OCI-LY3 (cell line): ENCODE measurements around the gene FTO.

ENCODE experiments used
- H2AFZ ChIP-seq: fragments of 200-600, 300-600 bp; shearing (Covaris generic); 2 replicates; pipeline ENCODE4 v1.6.0; 2014; ENCODE audit warnings: antibody characterized with exemption, low read depth, low read length
- H3K27ac ChIP-seq: fragments of 200-600, 300-600 bp; sonication (generic); 2 replicates; pipeline ENCODE4 v1.5.1; 2014; ENCODE audit warnings: mild to moderate bottlenecking, low read length, moderate library complexity, mixed read lengths
- H3K27me3 ChIP-seq: fragments of 200-600, 300-600 bp; sonication (generic); 2 replicates; pipeline ENCODE4 v1.6.1; 2014; ENCODE audit warnings: low read depth, low read length, mixed read lengths
- H3K36me3 ChIP-seq: fragments of 200-600, 300-600 bp; sonication (generic); replicated peaks from 2 replicates; pipeline ENCODE3; 2014; ENCODE audit warnings: low read depth, low read length, mixed read lengths
- H3K4me1 ChIP-seq: fragments of 300-600, 200-600 bp; sonication (generic); 2 replicates; pipeline ENCODE4 v1.6.1; 2014; ENCODE audit warnings: low read length, mixed read lengths
- H3K4me2 ChIP-seq: fragments of 200-600, 300-600 bp; sonication (generic); 2 replicates; pipeline ENCODE4 v1.6.1; 2014; ENCODE audit warnings: low read length, mixed read lengths
- H3K4me3 ChIP-seq: fragments of 300-600, 200-600 bp; sonication (generic); 2 replicates; pipeline ENCODE4 v1.5.1; 2014; ENCODE audit warnings: antibody characterized with exemption, mild to moderate bottlenecking, low read length, moderate library complexity
- H3K79me2 ChIP-seq: fragments of 300-600, 200-600 bp; shearing (Covaris generic); 2 replicates; pipeline ENCODE4 v1.6.1; 2014; ENCODE audit warnings: mild to moderate bottlenecking, low read length, mixed read lengths
- H3K9ac ChIP-seq: fragments of 300-600, 200-600 bp; shearing (Covaris generic); 2 replicates; pipeline ENCODE4 v1.6.0; 2014; ENCODE audit warnings: mild to moderate bottlenecking, low read length, moderate library complexity
- H3K9me3 ChIP-seq: fragments of 200-600, 300-600 bp; shearing (Covaris generic); 2 replicates; pipeline ENCODE4 v1.6.1; 2014; ENCODE audit warnings: low read length, mixed read lengths; ENCODE audit not compliant: insufficient read depth
- H4K20me1 ChIP-seq: fragments of 200-600, 300-600 bp; sonication (generic); 2 replicates; pipeline ENCODE4 v1.6.1; 2016; ENCODE audit warnings: low read length, mixed read lengths; ENCODE audit not compliant: insufficient read depth
- EZH2phosphoT487 ChIP-seq: fragments of 200-600 bp; shearing (Covaris generic); IDR thresholded peaks from 2 replicates; pipeline ENCODE4 v1.6.1; 2018; ENCODE audit warnings: antibody characterized with exemption, mixed run types, low read depth
- TF ChIP-seq, protein P1 (sequence below): fragments of 200-600, 300-600 bp; sonication (generic); IDR thresholded peaks from 2 replicates; pipeline ENCODE4 v1.5.1; 2014; ENCODE audit warnings: antibody characterized with exemption, low read length, low read depth

FTO gene

DNA sequence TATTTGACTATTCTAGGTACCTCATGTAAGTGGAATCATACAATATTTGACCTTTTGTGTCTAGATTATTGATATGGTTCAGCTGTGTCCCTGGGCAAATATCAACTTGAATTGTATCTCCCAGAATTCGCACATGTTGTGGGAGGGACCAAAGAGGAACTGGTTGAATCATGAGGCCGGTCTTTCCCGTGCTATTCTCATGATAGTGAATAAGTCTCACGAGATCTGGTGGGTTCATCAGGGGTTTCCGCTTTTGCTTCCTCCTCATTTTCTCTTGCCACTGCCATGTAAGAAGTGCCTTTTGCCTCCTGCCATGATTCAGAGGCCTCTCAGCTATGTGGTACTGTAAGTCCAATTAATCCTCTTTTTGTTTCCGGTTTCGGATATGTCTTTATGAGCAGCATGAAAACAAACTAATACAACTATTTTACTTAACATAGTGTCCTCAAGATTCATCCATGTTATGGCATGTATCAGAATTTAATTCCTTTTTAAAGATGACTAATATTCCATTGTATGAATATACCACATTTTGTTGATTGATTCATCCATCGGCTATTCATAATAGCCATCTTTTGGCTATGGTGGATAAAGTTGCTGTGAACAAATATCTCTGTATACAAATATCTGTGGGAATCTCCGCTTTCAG is 129.1 kb downstream of the FTO start:
- H3K36me3 ChIP-seq: no peaks in the 10 kb centered on the region
- H3K9ac ChIP-seq: no peak overlapping the region
- no peak overlapping the region for H2AFZ ChIP-seq
- H3K4me2 ChIP-seq: no peak overlapping the region
- H3K9me3 ChIP-seq: no peaks in the 10 kb centered on the region
- H4K20me1 ChIP-seq: no peaks in the 10 kb centered on the region
- no peaks in the 10 kb centered on the region for H3K27me3 ChIP-seq
- TF ChIP-seq EZH2phosphoT487: no peak
- TF ChIP-seq, protein P1, sequence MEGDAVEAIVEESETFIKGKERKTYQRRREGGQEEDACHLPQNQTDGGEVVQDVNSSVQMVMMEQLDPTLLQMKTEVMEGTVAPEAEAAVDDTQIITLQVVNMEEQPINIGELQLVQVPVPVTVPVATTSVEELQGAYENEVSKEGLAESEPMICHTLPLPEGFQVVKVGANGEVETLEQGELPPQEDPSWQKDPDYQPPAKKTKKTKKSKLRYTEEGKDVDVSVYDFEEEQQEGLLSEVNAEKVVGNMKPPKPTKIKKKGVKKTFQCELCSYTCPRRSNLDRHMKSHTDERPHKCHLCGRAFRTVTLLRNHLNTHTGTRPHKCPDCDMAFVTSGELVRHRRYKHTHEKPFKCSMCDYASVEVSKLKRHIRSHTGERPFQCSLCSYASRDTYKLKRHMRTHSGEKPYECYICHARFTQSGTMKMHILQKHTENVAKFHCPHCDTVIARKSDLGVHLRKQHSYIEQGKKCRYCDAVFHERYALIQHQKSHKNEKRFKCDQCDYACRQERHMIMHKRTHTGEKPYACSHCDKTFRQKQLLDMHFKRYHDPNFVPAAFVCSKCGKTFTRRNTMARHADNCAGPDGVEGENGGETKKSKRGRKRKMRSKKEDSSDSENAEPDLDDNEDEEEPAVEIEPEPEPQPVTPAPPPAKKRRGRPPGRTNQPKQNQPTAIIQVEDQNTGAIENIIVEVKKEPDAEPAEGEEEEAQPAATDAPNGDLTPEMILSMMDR: no peak
- no peaks in the 10 kb centered on the region for H3K79me2 ChIP-seq
- H3K4me3 ChIP-seq: no peak overlapping the region
- no peaks in the 10 kb centered on the region for H3K4me1 ChIP-seq
- no peak overlapping the region for H3K27ac ChIP-seq

DNA sequence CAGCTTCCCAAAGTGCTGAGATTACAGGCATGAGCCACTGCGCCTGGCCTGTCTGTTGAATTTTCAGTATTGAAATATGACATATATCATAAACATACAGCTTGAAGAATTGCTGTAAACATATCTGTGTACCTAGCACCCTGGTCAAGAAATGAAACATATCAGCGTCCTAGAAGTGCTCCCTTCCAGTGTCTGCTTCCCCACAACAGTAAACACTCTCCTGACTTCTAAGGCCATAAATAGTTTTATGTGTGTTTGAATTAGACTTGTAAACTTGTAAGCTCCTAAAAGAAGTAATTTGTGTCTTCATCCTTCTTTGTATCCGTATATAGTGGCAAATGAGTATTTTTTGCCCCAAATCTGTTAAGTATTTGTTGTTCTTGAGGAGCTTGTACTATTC is 132.2 kb downstream of the FTO start:
- no peaks in the 10 kb centered on the region for H3K79me2 ChIP-seq
- no peak overlapping the region for H3K27ac ChIP-seq
- H3K27me3 ChIP-seq: no peaks in the 10 kb centered on the region
- H3K9me3 ChIP-seq: no peaks in the 10 kb centered on the region
- H3K4me3 ChIP-seq: no peak overlapping the region
- no peak overlapping the region for H2AFZ ChIP-seq
- TF ChIP-seq, protein P1: no peak
- no peak for TF ChIP-seq EZH2phosphoT487
- no peak overlapping the region for H3K9ac ChIP-seq
- no peaks in the 10 kb centered on the region for H4K20me1 ChIP-seq
- H3K4me2 ChIP-seq: no peak overlapping the region
- H3K4me1 ChIP-seq: 0 out of 2 replicates have a peak, but pooled peaks cover 7% of the 10 kb centered on the region
- no peaks in the 10 kb centered on the region for H3K36me3 ChIP-seq

DNA sequence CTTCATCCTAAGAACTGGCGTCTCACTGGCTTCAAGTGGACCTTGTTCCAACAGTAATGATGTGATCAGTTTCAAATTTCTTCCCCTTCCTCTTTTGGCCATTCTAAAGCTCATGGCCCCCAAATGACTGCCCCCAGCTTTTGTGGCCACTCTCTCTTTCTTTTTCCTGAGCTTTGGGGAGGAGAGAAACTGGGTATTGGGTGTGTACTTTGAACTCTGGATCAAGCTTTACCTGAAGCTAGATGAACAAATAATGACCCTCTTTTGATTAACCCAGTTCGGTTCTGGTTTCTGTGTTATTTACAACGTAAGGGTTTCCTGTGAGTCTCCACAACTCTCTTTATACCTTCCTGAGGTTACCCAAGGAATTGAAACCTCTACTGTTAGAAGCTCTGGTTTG is 132.7 kb downstream of the FTO start:
- H3K4me2 ChIP-seq: no peak overlapping the region
- no peak overlapping the region for H3K27ac ChIP-seq
- no peaks in the 10 kb centered on the region for H3K36me3 ChIP-seq
- no peaks in the 10 kb centered on the region for H3K9me3 ChIP-seq
- no peaks in the 10 kb centered on the region for H3K79me2 ChIP-seq
- H2AFZ ChIP-seq: no peak overlapping the region
- no peaks in the 10 kb centered on the region for H3K27me3 ChIP-seq
- H3K4me3 ChIP-seq: no peak overlapping the region
- H4K20me1 ChIP-seq: no peaks in the 10 kb centered on the region
- H3K4me1 ChIP-seq: 0 out of 2 replicates have a peak, but pooled peaks cover 7% of the 10 kb centered on the region
- TF ChIP-seq, protein P1: no peak
- no peak for TF ChIP-seq EZH2phosphoT487
- H3K9ac ChIP-seq: no peak overlapping the region

DNA sequence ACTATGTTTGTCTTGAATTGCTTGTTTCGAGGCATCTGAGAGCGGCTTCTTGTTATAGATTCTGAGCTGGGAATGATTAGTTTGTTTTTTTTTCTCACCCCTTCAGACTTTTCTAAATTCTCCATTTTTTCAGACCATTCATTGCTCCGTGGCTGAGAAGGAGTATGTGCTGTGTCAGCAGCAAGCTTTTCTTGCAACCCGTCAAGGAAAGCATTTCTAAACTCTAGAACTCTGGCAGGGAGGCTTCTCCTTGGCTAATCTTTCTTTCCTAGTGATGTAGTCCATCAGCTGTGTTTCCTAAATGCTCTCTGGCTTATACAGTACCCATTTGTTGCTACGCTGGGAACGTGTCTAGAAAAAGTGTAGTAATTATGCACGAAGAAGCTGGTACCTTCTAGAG is 133.5 kb downstream of the FTO start:
- Histone ChIP-seq H3K4me2 (no peak overlapping the region), H3K9me3 (no peaks in the 10 kb centered on the region), H4K20me1 (no peaks in the 10 kb centered on the region), H3K27me3 (no peaks in the 10 kb centered on the region), H3K79me2 (no peaks in the 10 kb centered on the region), H3K4me1 (0 out of 2 replicates have a peak, but pooled peaks cover 7% of the 10 kb centered on the region), H3K4me3 (no peak overlapping the region), H3K27ac (no peak overlapping the region), H3K9ac (no peak overlapping the region), H2AFZ (no peak overlapping the region), H3K36me3 (no peaks in the 10 kb centered on the region)
- TF ChIP-seq, protein P1: no peak
- no peak for TF ChIP-seq EZH2phosphoT487
